SK-N-SH treated with all-trans-retinoic acid at 6 μM for 48 hours (cell line): ENCODE data around the gene PTPN22.

Experiments used
- TF ChIP-seq, protein P1 (sequence below): fragments of 250-450 bp; sonication (Bioruptor Pico); IDR thresholded peaks from 2 replicates; pipeline ENCODE4 v1.8.0; 2021; ENCODE audit warnings: low read depth, mild to moderate bottlenecking, moderate library complexity, borderline replicate concordance
- TF ChIP-seq, protein P2 (sequence below): fragments of 250-450 bp; sonication (Bioruptor Pico); IDR thresholded peaks from 2 replicates; pipeline ENCODE4 v1.8.0; 2020; ENCODE audit warnings: mild to moderate bottlenecking, moderate library complexity, borderline replicate concordance

DNA sequence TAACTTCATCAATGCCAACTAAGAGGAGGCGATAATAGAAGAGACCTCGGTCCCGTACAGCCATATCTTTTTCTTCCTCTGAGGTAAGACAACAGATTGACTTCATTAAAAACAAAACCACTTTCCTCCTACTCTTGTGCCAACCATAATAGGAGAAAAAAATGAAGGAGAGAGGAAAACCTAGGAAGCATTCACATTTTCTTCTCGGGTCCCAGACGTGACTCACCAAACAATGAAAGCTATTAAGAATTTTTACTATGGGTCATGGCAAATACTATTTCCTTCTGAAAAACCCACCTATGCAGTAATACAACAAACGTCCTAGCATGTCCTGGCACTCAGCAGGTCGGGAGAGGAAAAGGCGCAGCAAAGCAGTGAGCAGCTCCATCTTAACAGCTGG is 24.4 kb upstream of the PTPN22 start:
- TF ChIP-seq, protein P1, sequence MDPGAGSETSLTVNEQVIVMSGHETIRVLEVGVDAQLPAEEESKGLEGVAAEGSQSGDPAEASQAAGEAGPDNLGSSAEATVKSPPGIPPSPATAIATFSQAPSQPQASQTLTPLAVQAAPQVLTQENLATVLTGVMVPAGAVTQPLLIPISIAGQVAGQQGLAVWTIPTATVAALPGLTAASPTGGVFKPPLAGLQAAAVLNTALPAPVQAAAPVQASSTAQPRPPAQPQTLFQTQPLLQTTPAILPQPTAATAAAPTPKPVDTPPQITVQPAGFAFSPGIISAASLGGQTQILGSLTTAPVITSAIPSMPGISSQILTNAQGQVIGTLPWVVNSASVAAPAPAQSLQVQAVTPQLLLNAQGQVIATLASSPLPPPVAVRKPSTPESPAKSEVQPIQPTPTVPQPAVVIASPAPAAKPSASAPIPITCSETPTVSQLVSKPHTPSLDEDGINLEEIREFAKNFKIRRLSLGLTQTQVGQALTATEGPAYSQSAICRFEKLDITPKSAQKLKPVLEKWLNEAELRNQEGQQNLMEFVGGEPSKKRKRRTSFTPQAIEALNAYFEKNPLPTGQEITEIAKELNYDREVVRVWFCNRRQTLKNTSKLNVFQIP, result no peak
- TF ChIP-seq, protein P2, sequence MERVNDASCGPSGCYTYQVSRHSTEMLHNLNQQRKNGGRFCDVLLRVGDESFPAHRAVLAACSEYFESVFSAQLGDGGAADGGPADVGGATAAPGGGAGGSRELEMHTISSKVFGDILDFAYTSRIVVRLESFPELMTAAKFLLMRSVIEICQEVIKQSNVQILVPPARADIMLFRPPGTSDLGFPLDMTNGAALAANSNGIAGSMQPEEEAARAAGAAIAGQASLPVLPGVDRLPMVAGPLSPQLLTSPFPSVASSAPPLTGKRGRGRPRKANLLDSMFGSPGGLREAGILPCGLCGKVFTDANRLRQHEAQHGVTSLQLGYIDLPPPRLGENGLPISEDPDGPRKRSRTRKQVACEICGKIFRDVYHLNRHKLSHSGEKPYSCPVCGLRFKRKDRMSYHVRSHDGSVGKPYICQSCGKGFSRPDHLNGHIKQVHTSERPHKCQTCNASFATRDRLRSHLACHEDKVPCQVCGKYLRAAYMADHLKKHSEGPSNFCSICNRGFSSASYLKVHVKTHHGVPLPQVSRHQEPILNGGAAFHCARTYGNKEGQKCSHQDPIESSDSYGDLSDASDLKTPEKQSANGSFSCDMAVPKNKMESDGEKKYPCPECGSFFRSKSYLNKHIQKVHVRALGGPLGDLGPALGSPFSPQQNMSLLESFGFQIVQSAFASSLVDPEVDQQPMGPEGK (CRISPR knock-in tag), result no peak
